NCI-H2227 (cell line): ENCODE data around the gene NCR2.

Experiments used
- DNase-seq: peaks from one replicate; lab custom pipeline; 2025; ENCODE audit not compliant: unreplicated experiment; lab: John Stamatoyannopoulos, UW

NCR2 gene

GRCh38 chr6:41358503-41358902 lies 23.1 kb downstream of the NCR2 start:
- DNase-seq, result no peak

- DNase-seq, result no peak
Observed at GRCh38 chr6:41359617-41360313, 24.4 kb downstream of the NCR2 start.

- DNase-seq, result no peak
Observed at GRCh38 chr6:41360314-41360685, 24.9 kb downstream of the NCR2 start.

GRCh38 chr6:41366150-41366549 lies 30.7 kb downstream of the NCR2 start:
- no peak for DNase-seq

GRCh38 chr6:41367061-41367460 lies 31.7 kb downstream of the NCR2 start:
- DNase-seq, result no peak

- peak; percentile 78 for DNase-seq
Observed at GRCh38 chr6:41367700-41368099, 32.3 kb downstream of the NCR2 start.

- no peak for DNase-seq
Observed at GRCh38 chr6:41370488-41371111, 35.2 kb downstream of the NCR2 start.

- peak; percentile 53 for DNase-seq
Observed at GRCh38 chr6:41371461-41371991, 36.1 kb downstream of the NCR2 start.

- peak; percentile 26 for DNase-seq
Observed at GRCh38 chr6:41371992-41372831, 36.8 kb downstream of the NCR2 start.

- DNase-seq, result no peak
Observed at GRCh38 chr6:41372832-41373626, 37.6 kb downstream of the NCR2 start.

GRCh38 chr6:41373627-41373918 lies 38.2 kb downstream of the NCR2 start:
- no peak for DNase-seq

- DNase-seq, result peak; percentile 37
Observed at GRCh38 chr6:41373919-41374617, 38.7 kb downstream of the NCR2 start.

GRCh38 chr6:41374618-41375590 lies 39.5 kb downstream of the NCR2 start:
- DNase-seq, result peak; percentile 43

- DNase-seq, result no peak
Observed at GRCh38 chr6:41375598-41376151, 40.3 kb downstream of the NCR2 start.

- no peak for DNase-seq
Observed at GRCh38 chr6:41376176-41376575, 40.8 kb downstream of the NCR2 start.

- no peak for DNase-seq
Observed at GRCh38 chr6:41377071-41377470, 41.7 kb downstream of the NCR2 start.

GRCh38 chr6:41379306-41379705 lies 43.9 kb downstream of the NCR2 start:
- no peak for DNase-seq

- no peak for DNase-seq
Observed at GRCh38 chr6:41386594-41386993, 51.2 kb downstream of the NCR2 start.

GRCh38 chr6:41392246-41392645 lies 56.8 kb downstream of the NCR2 start:
- DNase-seq, result peak; percentile 12
